Retinal pigment epithelial cell (primary cell): Measurements from ENCODE around the gene INSC.

Experiments
- DNase-seq: peaks from one replicate; pipeline ENCODE4 v3.0.0-alpha.2; 2010; ENCODE audit warnings: low read depth
- H3K4me3 ChIP-seq: 2 replicates; pipeline ENCODE4 v1.5.1; 2011; ENCODE audit warnings: mild to moderate bottlenecking, low read length, control low read depth, moderate library complexity
- TF ChIP-seq, protein P1 (sequence below): conservative IDR thresholded peaks from 2 replicates; pipeline ENCODE4 v1.5.1; 2011; ENCODE audit warnings: low read depth, low read length, control low read depth, inconsistent platforms

Gene INSC

DNA sequence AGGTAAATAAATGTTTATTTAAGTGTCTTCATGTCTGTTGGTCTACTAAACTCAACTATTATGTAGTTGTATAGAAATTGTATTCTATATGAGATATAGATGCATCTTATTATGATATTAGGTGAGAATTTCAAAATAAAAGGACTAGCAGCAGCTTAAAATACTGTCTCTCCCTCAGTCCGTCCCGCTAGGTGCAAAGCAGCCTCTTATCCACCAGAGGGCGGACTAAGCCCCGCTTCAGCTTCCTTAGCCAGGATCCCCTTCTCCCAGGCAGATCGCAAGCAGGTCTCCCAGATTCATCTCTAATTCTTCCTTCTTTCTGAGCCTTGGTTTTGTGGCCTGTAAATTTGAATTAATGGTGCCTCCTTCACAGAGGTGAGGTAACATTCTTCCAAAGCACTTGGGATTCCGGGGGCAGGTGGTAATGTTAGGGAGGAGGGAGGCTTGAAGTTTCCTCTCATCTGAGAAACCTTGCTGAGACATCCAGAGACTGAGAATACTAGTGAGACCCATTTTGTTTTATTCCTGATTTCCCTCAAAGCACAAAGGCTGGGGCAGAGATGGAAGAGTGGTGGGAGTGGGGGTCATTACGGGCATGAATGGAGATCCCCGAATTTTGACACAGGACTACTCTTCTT is 13.5 kb upstream of the INSC start:
- TF ChIP-seq, protein P1, sequence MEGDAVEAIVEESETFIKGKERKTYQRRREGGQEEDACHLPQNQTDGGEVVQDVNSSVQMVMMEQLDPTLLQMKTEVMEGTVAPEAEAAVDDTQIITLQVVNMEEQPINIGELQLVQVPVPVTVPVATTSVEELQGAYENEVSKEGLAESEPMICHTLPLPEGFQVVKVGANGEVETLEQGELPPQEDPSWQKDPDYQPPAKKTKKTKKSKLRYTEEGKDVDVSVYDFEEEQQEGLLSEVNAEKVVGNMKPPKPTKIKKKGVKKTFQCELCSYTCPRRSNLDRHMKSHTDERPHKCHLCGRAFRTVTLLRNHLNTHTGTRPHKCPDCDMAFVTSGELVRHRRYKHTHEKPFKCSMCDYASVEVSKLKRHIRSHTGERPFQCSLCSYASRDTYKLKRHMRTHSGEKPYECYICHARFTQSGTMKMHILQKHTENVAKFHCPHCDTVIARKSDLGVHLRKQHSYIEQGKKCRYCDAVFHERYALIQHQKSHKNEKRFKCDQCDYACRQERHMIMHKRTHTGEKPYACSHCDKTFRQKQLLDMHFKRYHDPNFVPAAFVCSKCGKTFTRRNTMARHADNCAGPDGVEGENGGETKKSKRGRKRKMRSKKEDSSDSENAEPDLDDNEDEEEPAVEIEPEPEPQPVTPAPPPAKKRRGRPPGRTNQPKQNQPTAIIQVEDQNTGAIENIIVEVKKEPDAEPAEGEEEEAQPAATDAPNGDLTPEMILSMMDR = peak; percentile 98

DNA sequence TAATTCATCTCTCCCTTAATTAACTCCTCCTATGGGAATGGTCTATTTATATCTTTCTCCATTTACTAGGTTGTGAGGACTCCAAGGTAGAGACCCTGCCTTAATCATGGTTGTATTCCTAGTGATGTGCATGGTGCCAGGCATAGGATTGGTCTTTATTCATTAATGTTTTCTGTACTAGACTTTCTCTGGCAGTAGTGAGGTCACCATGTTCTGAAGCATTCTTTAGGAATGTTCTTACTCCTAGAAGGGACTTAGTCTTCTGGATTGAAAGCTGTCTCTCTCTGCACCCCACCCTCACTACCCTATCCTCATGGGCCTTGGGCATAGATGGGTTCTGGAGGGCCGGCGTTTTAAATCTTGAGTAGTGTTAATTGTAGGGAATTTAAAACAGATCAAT is 10.6 kb upstream of the INSC start:
- H3K4me3 ChIP-seq = no peak overlapping the region
- no peak for DNase-seq
- TF ChIP-seq, protein P1 = no peak

More for the DNA sequence above, 13.5 kb upstream of the INSC start:
- no peak overlapping the region for H3K4me3 ChIP-seq
- peak; percentile 17 for DNase-seq

DNA sequence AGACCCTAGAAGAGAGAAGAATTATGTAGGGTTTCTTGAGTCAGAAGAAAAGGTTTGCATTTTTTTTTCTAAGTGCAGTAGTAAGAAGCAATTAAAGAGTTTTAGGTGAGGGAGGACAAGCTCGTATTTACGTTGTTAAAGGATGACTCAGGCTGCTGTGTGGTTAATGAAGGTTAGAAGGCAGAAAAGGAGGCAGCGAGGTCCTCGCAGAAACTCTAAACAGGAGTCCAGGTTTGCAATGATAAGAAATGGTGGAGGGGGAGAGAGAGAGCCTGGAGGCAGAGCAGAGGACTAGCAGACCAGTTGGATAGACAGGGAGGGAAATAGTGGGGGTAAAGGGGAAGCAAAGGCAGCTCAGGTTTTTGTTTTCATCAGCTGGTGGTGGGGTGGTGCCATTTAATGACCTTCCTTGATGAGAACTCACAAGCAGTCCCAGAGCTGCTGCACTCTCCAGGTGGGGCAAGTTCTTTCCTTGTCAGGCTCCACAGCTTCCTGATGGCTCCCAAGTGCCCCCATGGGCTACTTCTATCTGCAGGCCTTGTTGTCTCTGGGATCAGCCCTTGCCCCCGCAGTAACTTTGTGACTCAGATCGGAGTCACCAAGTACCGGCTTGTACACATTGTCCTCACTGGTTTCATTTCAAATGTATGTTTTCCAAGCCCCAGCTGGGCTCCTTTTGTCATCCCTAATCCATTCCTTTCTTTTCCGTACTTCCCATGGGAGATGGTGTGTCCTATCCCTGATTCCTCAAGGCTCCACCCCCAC is 8.3 kb upstream of the INSC start:
- TF ChIP-seq, protein P1 = no peak
- H3K4me3 ChIP-seq = no peak overlapping the region
- peak; percentile 44 for DNase-seq

DNA sequence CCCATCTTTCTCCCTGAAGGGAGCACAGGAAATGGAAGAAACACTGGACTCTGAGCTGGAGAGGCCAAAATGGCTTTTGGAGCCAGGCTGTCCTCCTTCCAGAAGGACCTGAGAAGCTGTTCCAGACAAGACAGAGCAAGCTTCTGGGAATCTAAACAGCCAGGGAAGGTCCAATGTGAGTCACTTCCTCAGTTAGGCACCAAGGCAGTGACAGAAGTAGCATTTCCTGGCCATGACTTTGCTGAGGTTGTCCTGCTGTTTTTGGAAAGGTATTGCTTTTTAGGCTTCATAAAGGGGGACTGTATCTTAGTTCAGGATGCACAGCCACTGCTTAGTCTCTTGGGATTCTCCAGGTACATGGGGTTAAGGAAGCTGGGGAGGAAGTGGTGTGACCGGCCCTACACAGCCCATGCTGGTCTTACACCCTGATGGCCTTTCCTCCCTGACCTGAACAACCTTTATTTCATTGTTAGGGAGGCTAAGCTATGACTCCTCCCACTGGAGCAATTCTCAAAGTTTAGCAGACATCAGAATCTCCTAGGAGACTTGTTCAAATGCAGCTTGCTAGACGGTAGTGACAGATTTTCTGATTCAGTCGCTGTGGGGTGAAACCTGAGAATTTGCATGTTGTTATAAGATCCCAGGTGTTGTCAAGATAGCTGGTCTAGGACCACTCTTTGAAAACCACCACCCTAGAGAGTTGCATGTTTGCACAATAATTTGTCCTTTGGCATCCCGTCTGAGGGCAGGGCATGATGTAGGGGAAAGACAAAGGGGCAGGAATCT is 6.8 kb upstream of the INSC start:
- no peak overlapping the region for H3K4me3 ChIP-seq
- DNase-seq = no peak
- TF ChIP-seq, protein P1 = no peak

DNA sequence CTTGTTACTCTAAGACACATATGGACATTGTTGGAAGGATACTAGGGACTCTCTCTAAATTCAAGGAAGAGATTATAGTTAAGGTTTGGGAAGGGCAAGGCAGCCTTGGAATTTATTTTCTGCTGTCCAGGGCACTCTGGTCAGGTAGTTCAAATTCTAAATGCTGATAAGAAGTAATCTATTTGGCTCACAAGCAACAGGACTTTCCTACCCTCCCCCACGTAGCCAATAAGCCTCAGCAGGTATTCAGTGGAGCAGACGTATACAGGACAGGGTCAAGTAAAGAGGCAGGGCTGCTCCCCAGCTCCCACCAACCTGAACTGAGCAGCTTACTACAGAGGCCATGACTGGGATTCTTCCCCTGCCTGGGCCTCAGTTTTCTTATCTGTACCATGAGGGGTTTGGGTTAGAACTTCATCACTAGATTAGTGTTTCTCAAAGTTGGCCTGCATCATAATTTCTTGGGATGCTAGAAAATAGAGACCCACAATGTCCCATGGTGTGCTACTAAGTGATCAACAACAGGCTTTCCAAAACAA is 6.1 kb upstream of the INSC start:
- no peak overlapping the region for H3K4me3 ChIP-seq
- TF ChIP-seq, protein P1 = no peak
- no peak for DNase-seq

DNA sequence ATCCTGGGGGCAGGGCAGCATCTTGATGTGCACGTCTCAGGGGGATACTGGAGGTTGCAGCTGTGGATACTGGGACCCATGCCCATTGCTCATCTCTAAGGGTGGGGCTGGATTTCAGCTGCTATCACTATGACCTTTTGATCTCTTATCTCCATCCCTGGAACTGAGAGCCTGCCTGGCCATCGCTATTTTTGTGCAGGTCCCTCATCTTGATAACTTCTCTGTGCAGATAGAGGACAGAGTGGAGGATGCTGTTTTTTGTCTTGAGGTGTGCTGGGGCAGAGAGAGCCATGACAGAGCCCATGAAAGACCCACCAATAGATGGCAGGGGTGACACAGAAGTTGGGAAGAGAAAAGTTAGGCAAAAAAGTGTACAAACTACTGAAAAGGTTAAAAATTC is 5.1 kb upstream of the INSC start:
- H3K4me3 ChIP-seq = no peak overlapping the region
- TF ChIP-seq, protein P1 = no peak
- DNase-seq = no peak
